Right atrium auricular region (tissue), 2 donors: ENCODE measurements around the gene GPRC5B. TPM values are rescaled to one million over a fixed set of nuclear protein-coding genes. Genes with fewer than 3 reads are reported as not detected.
A peak's percentile ranks its signal among the peaks of the same experiment; 100 is the strongest.

ENCODE experiments used
- DNase-seq: peaks from one replicate; pipeline ENCODE4 v3.0.0-alpha.2; 2019; ENCODE audit warnings: low spot score
- H3K27ac ChIP-seq, 2 donors: fragments of 200-600 bp; sonication (generic); 1 replicate in 1 of 2; 2 replicates in 1 of 2; pipeline ENCODE4 v1.5.1; 2016 to 2019
- H3K27me3 ChIP-seq, 2 donors: fragments of 200-600 bp; sonication (generic); one replicate each; pipeline versions ENCODE4 v1.5.1 to v1.6.0; 2017 to 2019
- H3K36me3 ChIP-seq: fragments of 200-600 bp; sonication (generic); one replicate; pipeline ENCODE4 v1.5.1; 2016
- H3K4me1 ChIP-seq, 2 donors: fragments of 200-600 bp; sonication (generic); one replicate each; pipeline versions ENCODE4 v1.5.1 to v1.6.0; 2017 to 2019
- H3K4me3 ChIP-seq, 2 donors: fragments of 200-600 bp; sonication (generic); 1 replicate in 1 of 2; 2 replicates in 1 of 2; pipeline ENCODE4 v1.5.1; 2017 to 2019; ENCODE audit warnings: mild to moderate bottlenecking in 1 of 2, moderate library complexity in 1 of 2
- H3K9me3 ChIP-seq, 2 donors: fragments of 200-600 bp; sonication (generic); one replicate each; pipeline ENCODE4 v1.5.1; 2019
- CTCF ChIP-seq, 2 donors: fragments of 200-600 bp; sonication (generic); IDR thresholded peaks; one replicate each; pipeline ENCODE4 v1.5.1; 2019; ENCODE audit warnings: antibody characterized with exemption in 2 of 2
- total RNA-seq, 2 donors: library from RNA; depleted of rRNA; stranded (reverse); fragments of >200 nt; gene quantifications; one replicate each; pipeline ENCODE4 v1.1.0, GENCODE V29; 2016

The GPRC5B gene
- total RNA-seq, 2 donors from 2014 or later: 39.4 to 40.0 TPM

- Histone ChIP-seq H3K9me3 (no peaks in the 10 kb centered on the region), H3K4me3 (no peak overlapping the region), H3K27ac (peak overlapping the region; percentile 81 to 82), H3K27me3 (no peaks in the 10 kb centered on the region), H3K4me1 (peaks cover 0 to 28% of the 10 kb centered on the region in 2 donors), H3K36me3 (no peaks in the 10 kb centered on the region)
- DNase-seq: no peak
- no peak for TF ChIP-seq CTCF (IDR thresholded peaks at IDR 0.05)
Measured at GRCh38 chr16:19850131-19850817, 34.4 kb downstream of the GPRC5B start.

- Histone ChIP-seq H3K9me3 (no peaks in the 10 kb centered on the region), H3K4me1 (peaks cover 0 to 27% of the 10 kb centered on the region in 2 donors), H3K4me3 (no peak overlapping the region), H3K27ac (no peak overlapping the region), H3K36me3 (no peaks in the 10 kb centered on the region), H3K27me3 (no peaks in the 10 kb centered on the region)
- TF ChIP-seq CTCF (IDR thresholded peaks at IDR 0.05): no peak
- DNase-seq: no peak
Measured at GRCh38 chr16:19848756-19849155, 35.9 kb downstream of the GPRC5B start.

GRCh38 chr16:19846436-19846835, 38.2 kb downstream of the GPRC5B start:
- peaks cover 0 to 20% of the 10 kb centered on the region in 2 donors for H3K4me1 ChIP-seq
- no peak for TF ChIP-seq CTCF (IDR thresholded peaks at IDR 0.05)
- no peak for DNase-seq
- no peaks in the 10 kb centered on the region for H3K9me3 ChIP-seq
- no peak overlapping the region for H3K4me3 ChIP-seq
- no peak overlapping the region for H3K27ac ChIP-seq
- H3K27me3 ChIP-seq: no peaks in the 10 kb centered on the region
- H3K36me3 ChIP-seq: no peaks in the 10 kb centered on the region

- Histone ChIP-seq H3K36me3 (no peaks in the 10 kb centered on the region), H3K27me3 (no peaks in the 10 kb centered on the region), H3K9me3 (no peaks in the 10 kb centered on the region), H3K4me3 (no peak overlapping the region), H3K27ac (peak overlapping the region; percentile 73 to 90), H3K4me1 (peaks cover 0 to 17% of the 10 kb centered on the region in 2 donors)
- DNase-seq: no peak
- no peak for TF ChIP-seq CTCF (IDR thresholded peaks at IDR 0.05)
Measured at GRCh38 chr16:19844945-19845641, 39.6 kb downstream of the GPRC5B start.

GRCh38 chr16:19843371-19843770, 41.3 kb downstream of the GPRC5B start:
- Histone ChIP-seq H3K4me1 (peaks cover 0 to 17% of the 10 kb centered on the region in 2 donors), H3K27me3 (no peaks in the 10 kb centered on the region), H3K36me3 (no peaks in the 10 kb centered on the region), H3K9me3 (no peaks in the 10 kb centered on the region), H3K27ac (peak overlapping the region; percentile 73 to 90), H3K4me3 (no peak overlapping the region)
- TF ChIP-seq CTCF (IDR thresholded peaks at IDR 0.05): no peak
- DNase-seq: no peak
